ENCODE data around the gene ARPC2. TPM values are rescaled to one million over a fixed set of nuclear protein-coding genes. Genes with fewer than 3 reads are reported as not detected.
A peak's percentile ranks its signal among the peaks of the same experiment; 100 is the strongest.

Gene ARPC2
- polyA plus RNA-seq, 3 donors = 235 to 239 (median 237) TPM

DNA sequence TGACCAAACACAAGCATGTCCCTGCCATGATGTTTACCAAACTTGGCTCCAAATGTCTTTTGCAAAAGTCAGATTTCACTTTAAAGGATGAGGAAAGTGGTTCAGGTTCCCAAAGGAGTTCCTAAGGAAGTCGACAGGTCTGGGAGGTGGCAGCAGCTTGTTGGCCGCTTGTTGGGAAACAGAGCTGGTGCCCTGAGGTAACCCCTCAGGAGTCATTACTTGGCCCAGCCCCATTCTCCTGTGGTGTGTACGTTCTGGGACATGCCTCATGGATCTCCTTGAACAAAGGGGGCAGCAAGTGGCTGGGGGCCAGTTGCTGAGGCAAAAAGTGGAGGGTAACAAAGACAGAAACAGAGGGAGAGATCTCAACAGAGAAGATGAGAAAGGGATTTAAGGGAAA lies 64.5 kb downstream of the ARPC2 start:
- no peak for DNase-seq

DNA sequence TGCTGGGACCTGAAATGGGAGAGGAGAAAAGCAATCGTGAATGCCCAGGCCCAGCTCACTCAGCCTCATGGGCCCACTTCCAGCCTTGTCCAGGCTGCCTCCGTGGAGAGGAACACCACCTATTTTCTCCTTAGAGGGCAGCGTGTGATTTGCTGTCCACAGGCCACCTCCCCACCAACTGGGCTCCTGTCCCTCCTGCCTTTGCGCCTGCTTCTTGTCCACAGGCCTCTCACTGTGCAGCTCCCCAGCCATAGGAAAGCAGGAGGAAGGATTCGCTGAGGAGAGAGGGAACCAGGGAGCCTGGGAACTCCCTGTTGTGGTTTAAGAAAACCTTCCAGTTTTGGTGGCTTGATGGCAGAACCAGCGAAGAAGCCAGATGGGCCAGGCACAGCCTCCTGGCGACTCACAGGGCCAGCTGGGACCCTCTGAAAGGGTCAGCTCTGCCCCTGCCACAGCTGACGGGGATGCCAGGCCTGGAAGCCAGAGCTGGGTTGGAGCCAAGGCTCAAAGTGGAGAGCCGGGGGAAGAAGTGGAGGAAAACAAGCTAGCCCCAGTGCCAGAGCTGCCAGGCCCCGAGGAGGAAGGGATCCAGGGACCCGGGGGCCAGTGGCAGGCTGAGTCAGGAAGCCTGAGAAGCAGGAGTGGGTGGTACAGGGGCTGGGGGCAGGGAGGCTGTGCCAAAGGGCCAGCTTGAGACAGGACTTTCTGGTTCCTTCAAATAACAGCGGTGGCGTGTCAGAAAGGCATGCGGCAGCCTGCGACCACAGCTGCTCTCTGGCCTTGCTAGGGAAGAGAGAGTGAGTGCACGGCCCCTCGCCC lies 65.4 kb downstream of the ARPC2 start:
- DNase-seq = no peak

DNA sequence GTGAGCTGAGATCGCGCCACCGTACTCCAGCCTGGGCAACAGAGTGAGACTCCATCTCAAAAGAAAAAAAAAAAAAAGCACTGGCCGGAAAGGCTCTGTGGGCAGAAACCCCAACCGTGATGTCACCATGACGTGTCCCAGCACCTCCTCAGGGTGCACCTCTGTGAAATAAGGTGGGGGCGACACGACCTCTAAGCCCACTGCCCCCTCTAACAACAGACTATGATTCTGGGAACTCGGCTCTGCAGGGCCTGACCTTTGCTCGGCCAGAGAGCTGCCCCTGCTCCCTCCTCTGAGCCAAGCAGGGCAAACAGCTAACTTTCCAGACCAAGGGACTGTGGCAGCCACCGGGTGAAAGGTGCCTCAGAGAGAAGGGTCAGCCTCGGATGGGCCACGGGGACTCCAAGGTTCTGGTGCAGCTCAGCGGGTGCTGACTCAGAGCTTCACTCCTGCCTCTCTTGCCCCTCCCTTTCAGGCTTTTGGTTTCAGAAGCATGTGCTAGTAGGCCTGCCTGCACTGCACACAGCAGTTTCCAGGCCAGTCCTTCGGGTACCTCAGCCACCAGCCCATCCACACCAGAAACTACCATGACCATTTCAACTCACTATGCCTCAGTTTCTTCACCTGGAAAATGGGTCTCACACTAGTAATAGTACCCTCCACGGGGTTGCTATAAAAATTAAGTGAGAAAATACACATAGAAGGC lies 67.3 kb downstream of the ARPC2 start:
- no peak for DNase-seq

DNA sequence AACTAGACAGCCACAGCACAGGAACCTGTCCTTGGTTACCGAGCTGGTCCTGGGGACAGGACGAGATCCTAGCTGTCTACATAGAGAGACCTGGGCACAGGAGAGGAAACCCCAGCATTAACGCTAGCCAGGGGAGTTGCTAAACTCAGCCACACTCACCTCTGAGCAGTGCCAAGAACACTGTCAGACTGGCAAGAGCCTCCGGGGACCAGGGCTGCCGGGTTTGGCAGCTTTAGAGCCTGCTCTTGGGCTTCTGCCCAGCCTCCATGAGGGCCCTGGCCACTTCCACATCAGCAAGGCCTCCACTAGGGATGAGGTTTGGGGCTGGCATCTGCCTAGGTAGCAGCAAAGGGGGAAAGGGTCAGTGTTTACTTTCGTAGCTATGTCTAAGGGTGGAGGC lies 68.6 kb downstream of the ARPC2 start:
- no peak for DNase-seq

DNA sequence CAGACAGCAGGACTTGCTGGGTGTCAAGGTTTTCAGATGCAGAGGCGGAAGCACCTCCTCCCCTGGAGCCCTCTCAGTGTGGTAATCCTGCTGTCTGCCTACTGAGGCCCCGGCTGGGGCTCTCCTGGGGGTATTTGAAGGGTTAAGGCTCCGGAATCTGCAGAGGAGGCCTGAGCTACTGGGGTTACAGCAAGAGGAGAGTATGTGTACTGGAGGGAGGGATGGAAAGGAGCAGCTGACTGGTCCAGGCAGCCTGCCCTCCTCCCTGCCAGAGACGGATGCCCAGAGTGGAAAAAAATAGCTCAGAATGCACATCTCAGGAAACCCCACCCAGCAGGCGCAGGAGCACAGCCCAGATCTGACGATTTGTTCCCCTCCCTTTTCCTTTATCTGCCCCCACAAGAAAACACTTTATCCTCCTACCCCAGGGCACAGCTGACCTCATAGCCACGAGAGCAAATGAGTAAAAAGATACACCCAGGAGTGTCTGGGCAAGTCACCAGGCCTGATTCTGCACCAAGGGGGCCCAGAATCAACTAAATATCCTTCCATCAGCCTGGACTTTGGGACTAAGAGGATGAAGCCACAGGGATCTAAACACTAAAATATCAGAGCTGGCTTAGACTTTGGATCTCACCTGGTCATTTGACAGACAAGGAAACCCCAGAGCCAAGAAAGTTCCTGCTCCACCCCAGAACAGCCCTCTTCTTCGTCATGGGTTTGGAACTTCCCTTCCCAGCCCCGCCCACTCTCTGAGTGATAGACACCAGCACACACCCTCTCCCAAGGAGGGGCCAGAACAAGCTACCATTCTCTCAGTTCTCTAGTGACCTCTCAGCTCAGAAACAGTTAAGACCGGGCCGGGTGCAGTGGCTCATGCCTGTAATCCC lies 69.8 kb downstream of the ARPC2 start:
- peak; percentile 71 for DNase-seq

DNA sequence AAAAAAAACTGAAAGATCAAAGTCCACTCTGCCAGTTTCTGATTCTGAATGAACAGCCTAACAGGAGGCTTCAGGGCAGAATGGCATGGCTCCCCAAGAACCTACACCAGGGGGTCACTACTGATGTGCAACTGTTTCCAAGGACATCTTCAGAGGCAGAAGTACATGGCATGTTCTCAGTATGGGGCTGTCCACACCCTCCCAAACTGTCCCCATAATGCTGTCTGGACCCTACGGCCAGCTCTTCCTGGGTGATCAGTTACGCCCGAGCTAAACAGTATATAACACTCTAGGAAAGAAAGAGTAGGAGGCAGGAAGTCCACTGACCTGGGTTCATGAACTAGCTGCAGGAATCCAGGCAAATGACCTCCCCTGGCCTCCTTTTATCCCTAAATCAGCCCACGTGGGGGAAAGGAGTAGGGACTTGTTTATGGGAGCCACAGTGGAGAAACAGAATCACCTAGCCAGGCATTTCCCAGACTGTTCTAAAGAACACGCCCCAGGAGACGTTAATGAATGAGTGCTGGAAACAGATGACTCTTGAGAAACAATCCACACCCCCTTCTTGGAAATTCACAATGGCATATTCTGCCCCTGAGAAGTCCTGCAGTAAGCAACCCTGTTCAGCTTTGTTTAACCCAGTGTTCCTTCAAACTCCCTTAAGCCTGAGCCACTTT lies 72.8 kb downstream of the ARPC2 start:
- no peak for DNase-seq

DNA sequence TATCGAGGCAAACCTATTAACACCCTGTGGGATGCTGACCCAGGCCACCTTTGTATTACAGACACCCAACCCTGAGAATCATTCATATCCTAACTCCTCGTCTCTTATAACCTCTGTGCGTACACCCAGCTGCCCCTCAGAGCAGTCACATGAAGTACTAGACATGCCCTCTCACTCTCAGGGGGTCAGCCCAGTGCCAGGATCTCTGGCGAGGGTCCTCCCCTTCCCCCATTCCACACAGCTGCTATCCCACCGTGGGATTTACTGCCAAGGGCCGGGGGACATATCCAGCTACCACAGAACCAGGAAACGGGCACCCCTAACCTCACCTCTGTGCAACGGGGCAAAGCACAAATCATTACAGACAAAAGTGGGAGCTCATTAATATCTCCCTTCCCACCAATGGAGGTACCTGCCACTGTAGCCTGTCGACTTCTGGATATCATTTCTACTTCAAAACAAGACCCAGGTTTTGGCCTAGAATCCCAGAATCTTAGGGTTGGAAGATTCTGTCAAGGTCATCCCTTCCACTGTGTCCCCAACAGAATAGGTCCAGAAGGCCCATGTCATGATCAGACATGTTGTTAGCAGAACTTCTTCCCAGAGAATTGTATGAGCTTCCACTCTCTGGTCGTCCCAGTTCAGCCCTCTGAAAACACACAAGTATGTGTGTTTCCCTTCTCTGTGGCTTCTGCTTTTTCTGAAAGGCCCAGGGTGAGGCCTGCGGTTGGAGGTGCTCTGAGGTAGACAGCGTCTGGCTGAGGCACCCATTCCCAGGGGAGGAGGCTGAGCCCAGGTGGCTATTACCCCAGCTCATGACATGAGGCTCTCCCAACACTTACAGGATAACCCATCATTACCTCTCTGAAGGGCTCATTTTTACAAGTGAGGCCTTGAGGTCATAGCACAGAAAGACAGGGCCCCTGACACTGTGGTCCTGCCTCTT lies 73.6 kb downstream of the ARPC2 start:
- no peak for DNase-seq

DNA sequence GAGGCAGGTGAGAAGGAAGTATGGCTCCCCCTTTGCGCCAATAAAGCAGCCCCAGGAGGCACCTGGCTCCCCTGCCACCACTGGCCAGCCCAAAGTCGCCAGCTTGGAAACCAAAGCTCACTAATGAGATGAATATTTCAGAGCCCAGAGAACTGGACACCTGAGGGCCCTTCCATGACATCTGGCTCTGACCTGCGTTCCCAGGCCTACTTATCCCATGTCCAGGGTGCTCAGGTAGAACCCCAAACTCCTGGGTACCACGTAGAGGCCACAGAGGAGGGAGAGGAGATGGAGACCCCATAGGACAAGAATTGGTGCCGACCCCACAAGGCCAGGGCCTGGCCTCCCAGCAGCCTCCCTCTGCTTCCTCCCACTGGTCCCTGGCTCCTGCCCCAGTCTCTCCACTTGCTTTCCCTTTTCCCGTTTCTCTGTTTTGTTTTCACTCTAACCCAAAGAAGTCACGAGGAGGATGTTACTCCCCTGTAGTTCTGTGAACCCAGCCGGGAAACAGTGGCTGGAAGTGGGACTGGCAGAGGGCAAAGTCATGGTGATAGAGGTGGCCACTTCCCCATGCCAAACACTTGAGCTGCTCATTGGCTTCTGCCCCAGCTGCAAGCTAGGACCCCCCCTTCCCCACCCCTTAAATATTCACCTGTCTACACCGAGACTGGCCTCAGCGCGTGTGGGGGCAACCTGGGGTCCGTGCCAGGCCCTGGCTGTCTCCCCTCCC lies 74.5 kb downstream of the ARPC2 start:
- no peak for DNase-seq

DNA sequence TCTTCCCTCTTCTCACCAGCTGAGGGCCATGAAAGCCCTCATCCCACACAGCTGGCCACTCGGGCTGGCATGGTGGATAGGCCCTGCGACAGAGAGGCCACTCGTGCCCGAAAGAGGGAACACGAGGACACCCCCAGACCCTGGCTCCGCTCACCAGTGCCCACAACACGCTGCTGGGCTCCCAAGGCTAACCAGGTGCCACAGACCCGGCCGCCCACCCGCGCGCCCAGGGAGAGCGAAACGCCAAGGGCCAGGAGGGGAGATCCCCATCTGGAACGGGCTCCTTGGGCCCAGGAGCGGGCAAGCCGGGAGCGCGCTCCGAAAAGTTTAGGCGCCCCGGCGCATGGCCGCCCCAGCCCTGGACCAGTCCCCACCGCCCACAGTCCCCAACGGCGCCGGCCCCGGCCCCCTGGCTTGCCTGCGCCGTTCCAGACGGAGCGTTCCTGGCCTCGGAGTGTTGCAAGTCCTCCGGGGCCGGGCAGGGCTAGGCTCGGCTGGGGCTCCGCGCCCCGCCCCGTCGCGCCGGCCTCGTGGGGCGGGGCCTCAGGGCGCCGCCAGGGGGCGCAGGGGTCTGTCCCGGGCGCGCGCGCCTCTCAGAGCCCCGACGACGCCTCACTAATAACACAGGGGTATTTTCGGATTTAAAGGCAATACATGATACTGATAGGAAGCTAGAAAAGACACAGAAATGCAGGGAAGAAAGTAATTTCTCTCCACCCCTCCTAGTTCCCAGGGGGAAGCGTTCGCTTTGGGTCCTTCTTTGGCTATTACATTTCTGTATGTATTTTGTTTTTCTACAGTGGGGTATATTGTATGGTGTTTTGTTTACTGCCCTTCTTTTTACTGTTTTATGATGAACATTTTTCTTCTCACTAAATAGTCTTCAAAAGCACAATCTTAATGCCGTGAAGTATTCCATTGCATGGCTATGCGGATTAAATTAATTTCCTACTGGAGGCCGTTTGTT lies 75.3 kb downstream of the ARPC2 start, which contains the start of gene TMBIM1:
Gene TMBIM1 (minus strand): TSS at position 456 of the 967 bp plus-strand sequence. CDS start 10,362 bp downstream, outside the sequence.
- DNase-seq = no peak

DNA sequence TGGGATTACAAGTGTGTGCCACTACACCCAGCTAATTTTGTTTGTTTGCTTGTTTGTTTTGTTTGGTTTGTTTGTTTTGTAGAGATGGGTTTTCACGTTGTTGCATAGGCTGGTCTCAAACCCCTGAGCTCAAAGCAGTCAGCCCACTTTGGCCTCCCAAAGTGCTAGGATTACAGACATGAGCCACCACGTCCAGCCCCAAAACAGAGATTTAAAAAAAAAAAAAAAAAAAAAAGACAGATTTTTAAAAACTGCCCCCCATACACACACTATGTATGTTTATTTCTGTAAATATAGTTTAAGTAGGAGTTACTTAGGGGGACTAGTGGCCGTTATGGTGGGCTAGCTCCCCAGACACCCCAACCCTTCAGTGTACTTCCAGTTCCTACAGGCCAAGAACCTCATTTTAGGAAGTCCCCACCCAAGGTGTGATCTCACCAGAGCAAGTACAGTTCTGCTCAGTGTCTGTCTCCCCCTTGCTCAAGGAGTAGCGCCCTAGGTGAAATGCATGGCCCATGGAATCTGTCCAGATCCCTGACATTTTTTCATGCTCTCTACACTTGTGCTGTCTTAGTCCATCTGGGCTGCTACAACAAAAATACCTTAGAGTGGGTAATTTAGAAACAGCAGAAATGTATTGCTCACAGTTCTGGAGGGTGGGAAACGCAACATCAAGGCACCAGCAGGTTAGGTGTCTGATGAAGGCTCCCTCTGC lies 76.9 kb downstream of the ARPC2 start:
- no peak for DNase-seq

DNA sequence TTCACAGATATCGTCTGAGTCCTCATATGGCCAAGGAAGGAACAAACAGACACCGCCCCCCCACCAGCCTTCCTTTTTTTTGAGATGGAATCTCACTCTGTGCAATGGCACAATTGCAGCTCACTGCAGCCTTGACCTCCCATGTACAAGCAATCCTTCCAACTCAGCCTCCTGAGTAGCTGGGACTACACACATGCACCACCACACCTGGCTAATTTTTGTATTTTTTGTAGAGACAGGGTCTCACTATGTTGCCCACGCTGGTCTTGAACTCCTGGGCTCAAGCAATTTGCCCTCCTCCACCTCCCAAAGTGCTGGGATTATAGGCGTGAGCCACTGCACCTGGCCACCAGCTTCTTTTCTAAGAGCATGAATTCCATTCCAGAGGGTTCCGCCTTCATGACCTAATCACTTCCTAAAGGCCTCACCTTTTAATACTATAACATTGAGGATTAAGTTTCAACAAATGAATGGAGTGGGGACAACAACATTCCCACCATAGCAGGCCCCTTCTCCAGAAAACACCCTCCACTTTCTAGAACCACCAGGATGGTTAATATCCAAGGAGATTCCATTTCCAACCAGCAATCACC lies 77.5 kb downstream of the ARPC2 start:
- DNase-seq = no peak

DNA sequence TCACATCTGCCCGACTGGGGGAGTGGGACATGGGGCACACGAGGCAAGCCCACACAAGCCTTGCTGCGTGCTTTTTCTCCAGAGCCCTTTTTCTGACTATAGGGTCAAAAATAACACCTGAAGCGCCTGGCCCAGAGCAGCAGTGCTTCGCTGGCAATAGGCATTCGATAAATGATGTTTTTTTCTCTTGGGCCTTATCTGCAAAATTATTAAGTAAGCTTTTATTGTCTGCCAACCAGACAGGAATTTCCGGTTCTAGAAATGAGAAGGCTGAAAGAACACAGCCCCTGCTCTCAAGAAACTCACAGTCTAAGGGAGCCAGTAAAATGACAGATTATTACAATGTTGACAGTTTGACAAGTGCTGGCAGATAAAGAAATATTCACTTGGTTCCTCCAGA lies 78.0 kb downstream of the ARPC2 start:
- no peak for DNase-seq

DNA sequence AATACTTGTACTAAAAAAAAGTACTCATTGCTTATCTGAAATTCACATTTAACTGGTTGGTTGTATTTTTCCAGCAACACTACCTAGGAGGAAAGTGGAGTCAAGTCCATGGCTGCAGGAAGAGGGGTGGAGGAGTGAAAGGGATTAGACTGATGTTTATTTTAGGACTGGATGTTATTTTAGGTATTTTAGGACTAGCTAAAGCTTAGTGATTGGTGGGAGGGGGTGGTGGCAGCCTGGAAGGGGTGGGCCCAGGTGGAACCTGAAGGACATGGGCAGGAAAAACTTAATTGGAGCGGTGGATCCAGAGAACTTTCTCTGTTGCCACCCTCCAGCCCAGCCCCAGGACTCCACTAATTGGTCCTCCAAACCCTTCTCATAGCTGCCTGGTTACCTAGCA lies 79.2 kb downstream of the ARPC2 start:
- no peak for DNase-seq

DNA sequence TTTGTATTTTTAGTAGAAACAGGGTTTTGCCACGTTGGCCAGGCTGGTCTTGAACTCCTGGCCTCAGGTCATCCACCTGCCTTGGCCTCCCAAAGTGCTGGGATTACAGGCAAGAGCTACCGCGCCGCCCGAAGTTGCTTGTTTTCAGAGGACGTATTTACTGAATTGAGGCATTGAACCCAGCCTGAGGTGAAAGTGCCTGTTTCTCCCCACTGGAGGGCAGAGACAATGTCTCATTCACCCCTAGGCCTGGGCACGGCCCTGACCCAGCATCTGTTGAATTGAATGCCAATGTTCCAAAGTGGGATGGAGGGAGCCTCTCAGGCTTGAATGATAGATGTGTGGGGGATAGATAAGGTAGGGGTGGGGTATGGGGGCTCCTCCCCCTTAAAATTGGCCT lies 79.9 kb downstream of the ARPC2 start:
- no peak for DNase-seq

DNA sequence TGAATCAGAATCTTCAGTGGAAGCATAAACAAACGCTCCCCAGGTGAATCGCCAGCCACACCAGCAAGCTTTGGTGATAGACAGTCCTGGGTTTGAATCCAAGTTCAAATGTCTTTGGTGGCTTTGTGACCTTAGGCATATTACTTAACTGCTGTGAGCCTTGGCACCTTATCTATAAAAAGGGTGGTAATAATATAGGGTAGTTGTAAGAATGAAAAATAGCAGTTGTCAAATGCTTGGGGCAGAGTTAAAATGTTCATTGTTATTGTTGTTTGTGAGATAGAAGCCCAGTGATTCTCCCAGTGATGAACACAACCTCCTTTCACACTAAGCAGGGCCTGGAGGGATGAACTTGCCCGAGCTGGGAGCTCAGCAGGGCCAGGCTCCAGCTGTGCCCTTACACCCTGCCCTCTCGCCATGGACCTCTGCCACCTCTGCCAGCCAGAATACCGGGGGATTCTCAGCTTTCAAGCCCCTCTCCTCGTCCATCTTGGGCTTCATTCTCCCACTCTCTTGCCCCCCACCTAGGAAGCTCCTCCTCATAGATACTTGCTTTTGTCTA lies 81.4 kb downstream of the ARPC2 start:
- DNase-seq = no peak

DNA sequence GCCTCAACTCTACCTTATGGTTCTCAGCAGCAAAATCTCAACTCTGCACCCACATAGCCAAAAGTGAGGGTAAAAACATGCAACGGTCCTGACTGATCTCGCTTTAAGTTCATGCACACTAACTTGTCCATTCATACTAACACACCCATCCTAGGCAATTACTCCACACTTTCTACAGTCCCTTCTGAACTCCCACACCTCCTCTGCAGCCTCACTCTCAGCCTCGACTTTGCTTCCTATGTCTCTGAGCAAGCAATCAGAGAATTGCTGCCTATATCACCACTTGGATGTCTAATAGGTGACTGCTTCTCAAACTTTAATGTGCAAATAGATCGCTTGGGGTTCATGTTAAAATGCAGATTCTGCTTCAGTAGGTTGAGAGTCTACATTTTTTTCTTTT lies 83.2 kb downstream of the ARPC2 start:
- no peak for DNase-seq

DNA sequence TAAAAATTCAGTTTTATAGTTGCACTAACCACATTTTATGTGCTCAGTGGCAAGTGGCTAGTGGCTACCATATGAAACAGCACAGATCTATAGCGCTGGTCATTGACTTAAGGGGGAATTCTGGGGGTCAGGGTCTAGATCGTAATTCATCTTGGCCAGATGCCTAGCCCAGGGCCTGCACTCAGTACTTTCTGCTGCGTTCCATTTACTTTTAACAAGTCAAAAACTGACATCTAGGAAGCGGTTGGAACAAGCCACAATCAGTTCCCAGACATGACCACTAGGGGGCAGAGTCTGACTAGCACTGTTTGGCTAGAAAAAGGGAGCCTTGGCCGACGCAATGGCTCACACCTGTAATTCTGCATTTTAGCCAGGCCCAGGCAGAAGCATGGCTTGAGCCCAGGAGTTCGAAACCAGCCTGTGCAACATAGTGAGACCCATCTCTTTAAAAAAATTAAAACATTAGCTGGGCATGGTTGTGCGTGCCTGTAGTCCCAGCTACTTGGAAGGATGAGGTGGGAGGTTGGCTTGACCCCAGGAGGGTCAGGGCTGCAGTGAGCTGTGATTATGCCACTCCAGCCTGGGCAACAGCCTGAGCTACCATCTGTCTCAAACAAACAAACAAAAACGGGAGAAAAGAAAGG lies 84.3 kb downstream of the ARPC2 start:
- DNase-seq = peak; percentile 91

All from renal pelvis (tissue), 4 donors.